Left ventricle myocardium inferior (tissue), 1 donor: ENCODE results near the gene FOXI2. TPM values are rescaled to one million over a fixed set of nuclear protein-coding genes. Genes with fewer than 3 reads are reported as not detected.

ENCODE experiments used
- DNase-seq: peaks from one replicate; pipeline ENCODE4 v3.0.0-alpha.2; 2020
- H3K27ac ChIP-seq: fragments of 200-600 bp; replicated peaks from 2 replicates; pipeline ENCODE4 v1.8.0; 2021
- H3K27me3 ChIP-seq: fragments of 200-600 bp; 2 replicates; pipeline ENCODE4 v1.8.0; 2021; ENCODE audit warnings: low read depth
- H3K36me3 ChIP-seq: fragments of 200-600 bp; 2 replicates; pipeline ENCODE4 v1.8.0; 2021
- H3K4me1 ChIP-seq: fragments of 200-600 bp; 2 replicates; pipeline ENCODE4 v1.8.0; 2021
- H3K4me3 ChIP-seq: fragments of 200-600 bp; 2 replicates; pipeline ENCODE4 v1.8.0; 2021; ENCODE audit warnings: mild to moderate bottlenecking, moderate library complexity
- H3K9me3 ChIP-seq: fragments of 200-600 bp; replicated peaks from 2 replicates; pipeline ENCODE4 v1.8.0; 2021
- intact Hi-C: fragments of 100-400 bp; cut with micrococcal nuclease; formaldehyde crosslinking; loops from one replicate; pipeline ENCODE4 v1.11.0; 2022
- total RNA-seq: library from RNA; stranded (reverse); fragmentation: NEBNext Ultra II Directional; extraction: Animal tissue kit (Norgen Biotek cat#: 25700); gene quantifications from one replicate; pipeline ENCODE4 v1.2.1, GENCODE V29; 2021
- TF ChIP-seq, protein P1 (sequence below): fragments of 200-600 bp; IDR thresholded peaks from 2 replicates; pipeline ENCODE4 v1.8.0; 2021; ENCODE audit warnings: antibody characterized with exemption, mild to moderate bottlenecking, borderline replicate concordance
- donor health status: DM: no; HTN: yes; CAD: no; lungs with severe emphysema.

The FOXI2 gene
- total RNA-seq, 1 donor from 2014 or later, result 0.08 TPM

DNA sequence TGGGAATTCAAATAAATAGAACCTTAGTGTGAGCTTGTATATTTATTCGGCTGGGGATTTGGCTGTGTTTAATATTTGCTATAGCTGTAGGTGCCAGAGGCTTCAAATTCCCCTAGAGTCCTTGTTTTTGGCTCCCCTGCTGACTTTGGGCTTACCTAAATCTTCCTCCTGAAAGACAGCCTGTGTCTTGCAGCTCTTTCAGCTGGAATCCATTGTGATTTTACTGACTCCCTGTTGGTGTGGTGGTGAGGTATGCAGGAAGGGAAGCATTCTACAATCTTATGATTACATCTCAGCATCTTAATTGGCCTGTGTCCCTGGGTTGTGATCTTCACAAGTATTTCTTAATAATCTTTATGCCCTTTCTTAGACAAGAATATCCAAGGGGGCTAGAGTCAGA, 25.9 kb downstream of the FOXI2 start:
- DNase-seq, result no peak
- peaks cover 39% of the 10 kb centered on the region for H3K27me3 ChIP-seq
- no peak overlapping the region for H3K27ac ChIP-seq
- H3K9me3 ChIP-seq, result peaks cover 16% of the 10 kb centered on the region
- no peak overlapping the region for H3K4me3 ChIP-seq
- TF ChIP-seq, protein P1, sequence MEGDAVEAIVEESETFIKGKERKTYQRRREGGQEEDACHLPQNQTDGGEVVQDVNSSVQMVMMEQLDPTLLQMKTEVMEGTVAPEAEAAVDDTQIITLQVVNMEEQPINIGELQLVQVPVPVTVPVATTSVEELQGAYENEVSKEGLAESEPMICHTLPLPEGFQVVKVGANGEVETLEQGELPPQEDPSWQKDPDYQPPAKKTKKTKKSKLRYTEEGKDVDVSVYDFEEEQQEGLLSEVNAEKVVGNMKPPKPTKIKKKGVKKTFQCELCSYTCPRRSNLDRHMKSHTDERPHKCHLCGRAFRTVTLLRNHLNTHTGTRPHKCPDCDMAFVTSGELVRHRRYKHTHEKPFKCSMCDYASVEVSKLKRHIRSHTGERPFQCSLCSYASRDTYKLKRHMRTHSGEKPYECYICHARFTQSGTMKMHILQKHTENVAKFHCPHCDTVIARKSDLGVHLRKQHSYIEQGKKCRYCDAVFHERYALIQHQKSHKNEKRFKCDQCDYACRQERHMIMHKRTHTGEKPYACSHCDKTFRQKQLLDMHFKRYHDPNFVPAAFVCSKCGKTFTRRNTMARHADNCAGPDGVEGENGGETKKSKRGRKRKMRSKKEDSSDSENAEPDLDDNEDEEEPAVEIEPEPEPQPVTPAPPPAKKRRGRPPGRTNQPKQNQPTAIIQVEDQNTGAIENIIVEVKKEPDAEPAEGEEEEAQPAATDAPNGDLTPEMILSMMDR, result no peak
- no peaks in the 10 kb centered on the region for H3K4me1 ChIP-seq
- no peaks in the 10 kb centered on the region for H3K36me3 ChIP-seq
- intact Hi-C loops, result no loop called here

DNA sequence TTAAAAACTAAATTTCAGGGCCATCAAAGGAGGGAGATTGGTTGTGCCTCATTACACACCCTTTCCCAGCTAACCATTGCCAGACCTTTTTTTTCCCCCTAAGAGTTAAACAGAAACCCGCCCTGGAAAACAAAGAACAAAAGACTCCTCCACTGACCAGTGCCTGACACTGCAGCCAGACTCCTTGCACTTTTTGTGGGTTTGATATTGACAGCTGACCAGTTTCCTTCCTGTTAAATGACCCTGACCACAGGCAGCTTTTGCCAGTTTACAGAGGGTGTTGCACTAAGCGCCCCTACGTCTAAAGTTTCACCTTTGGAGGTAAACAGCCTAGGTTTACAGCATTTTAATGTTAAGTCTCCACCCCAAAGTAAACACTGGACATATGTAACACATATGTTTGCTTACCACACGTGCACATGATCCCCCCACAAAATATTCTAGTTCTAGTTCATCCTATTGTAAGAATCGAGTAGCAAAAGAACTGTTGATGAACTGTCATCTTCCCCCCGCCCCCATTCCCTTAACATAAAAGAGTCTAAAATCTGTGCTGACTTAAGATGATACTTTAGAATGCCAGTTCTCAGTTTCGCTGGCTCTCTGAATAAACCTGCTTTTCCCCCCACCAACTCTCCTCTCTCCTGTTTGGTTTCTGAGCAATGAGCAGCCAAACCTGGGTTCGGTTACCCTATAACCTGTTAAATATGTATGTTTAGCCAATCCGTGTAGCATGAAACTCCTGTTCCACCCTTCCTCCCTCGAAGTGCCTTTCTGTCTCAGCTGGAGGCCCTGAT, 38.0 kb downstream of the FOXI2 start:
- Histone ChIP-seq H3K27me3 (peaks cover 7% of the 10 kb centered on the region), H3K36me3 (no peaks in the 10 kb centered on the region), H3K27ac (no peak overlapping the region), H3K4me3 (no peak overlapping the region), H3K4me1 (peaks cover 8% of the 10 kb centered on the region), H3K9me3 (peaks cover 2% of the 10 kb centered on the region)
- DNase-seq, result no peak
- intact Hi-C loops, result no loop called here
- TF ChIP-seq, protein P1, result no peak

DNA sequence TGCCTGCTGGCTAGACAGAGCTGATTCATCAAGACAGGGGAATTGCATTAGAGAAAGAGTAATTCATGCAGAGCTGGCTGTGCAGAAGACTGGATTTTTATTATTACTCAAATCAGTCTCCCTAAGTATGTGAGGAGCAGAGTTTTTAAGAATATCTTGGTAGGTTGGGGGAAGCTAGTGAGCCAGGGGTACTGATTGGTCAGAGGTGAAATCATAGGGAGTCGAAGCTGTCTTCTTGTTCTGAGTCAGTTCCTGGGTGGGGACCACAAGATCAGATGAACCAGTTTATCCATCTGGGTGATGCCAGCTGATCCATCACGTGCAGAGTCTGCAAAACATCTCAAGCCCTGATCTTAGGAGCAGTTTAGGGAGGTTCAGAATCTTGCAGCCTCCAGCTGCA, 39.8 kb downstream of the FOXI2 start:
- Histone ChIP-seq H3K36me3 (no peaks in the 10 kb centered on the region), H3K4me1 (peaks cover 8% of the 10 kb centered on the region), H3K4me3 (no peak overlapping the region), H3K27me3 (peaks cover 7% of the 10 kb centered on the region), H3K27ac (no peak overlapping the region), H3K9me3 (no peaks in the 10 kb centered on the region)
- intact Hi-C loops, result no loop called here
- no peak for DNase-seq
- TF ChIP-seq, protein P1, result no peak

DNA sequence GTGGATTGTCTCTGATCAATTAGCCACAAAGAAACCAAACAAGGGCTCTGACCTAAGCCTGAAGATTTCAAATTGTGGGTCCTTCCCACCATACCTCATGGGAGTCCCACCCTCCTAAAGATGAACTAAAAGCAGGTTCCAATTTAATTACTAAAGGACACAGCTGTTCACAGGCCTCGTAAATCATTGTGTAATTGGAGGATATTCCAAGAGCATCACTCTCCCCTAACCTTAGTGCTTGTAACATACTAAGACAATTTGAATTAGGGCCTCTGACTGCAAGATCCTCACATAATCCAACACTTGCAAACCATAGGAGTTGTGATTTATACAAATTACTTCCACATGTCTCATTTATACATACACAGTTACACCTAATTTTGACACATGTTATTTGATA, 44.4 kb downstream of the FOXI2 start:
- no peak overlapping the region for H3K4me3 ChIP-seq

DNA sequence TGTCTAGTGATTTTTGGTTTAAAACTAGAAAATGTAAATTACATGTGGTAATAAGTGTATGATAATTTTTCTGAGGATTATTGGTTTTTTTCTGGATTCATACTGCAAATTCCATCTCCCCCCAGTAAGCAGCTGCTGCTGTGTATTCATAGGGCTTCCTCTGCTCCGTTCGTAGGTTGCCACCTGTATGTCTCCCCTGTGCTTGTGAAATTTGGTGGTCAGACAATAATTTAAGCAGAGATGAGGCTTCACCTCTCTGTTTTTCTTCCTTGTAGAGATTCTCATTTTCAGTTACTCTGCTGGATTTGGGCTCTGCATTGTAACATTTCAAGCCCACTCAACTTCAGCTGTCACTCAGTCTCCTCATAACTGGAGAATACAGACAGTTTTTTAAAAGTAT, 50.9 kb downstream of the FOXI2 start:
- intact Hi-C loops, result no loop called here
- no peaks in the 10 kb centered on the region for H3K4me1 ChIP-seq
- DNase-seq, result no peak
- H3K36me3 ChIP-seq, result no peaks in the 10 kb centered on the region
- peaks cover 31% of the 10 kb centered on the region for H3K9me3 ChIP-seq
- H3K27me3 ChIP-seq, result peaks cover 24% of the 10 kb centered on the region
- TF ChIP-seq, protein P1, result no peak
- H3K4me3 ChIP-seq, result no peak overlapping the region
- H3K27ac ChIP-seq, result no peak overlapping the region

More for the DNA sequence above, 44.4 kb downstream of the FOXI2 start:
- TF ChIP-seq, protein P1, result no peak
- no peak for DNase-seq
- Histone ChIP-seq H3K27ac (no peak overlapping the region), H3K27me3 (no peaks in the 10 kb centered on the region), H3K36me3 (no peaks in the 10 kb centered on the region), H3K4me1 (no peaks in the 10 kb centered on the region), H3K9me3 (peaks cover 14% of the 10 kb centered on the region)
- intact Hi-C loops, result no loop called here
